Left hindlimb (tissue), 1 donor: ENCODE measurements around the gene CTDSP2.
"Not testable (repeated sequence)": the region's sequence is repeated elsewhere in the genome, so short reads cannot be mapped to it uniquely, and the experiment has no call there.

Experiments used
- DNase-seq: peaks from one replicate; pipeline ENCODE4 v3.0.0-alpha.2; 2018

Gene CTDSP2

GRCh38 chr12:57881035-57881434, 34.5 kb upstream of the CTDSP2 start:
- DNase-seq = not testable (repeated sequence)

GRCh38 chr12:57877876-57878275, 31.3 kb upstream of the CTDSP2 start:
- DNase-seq = no peak

GRCh38 chr12:57875753-57876547, 29.4 kb upstream of the CTDSP2 start:
- DNase-seq = no peak

GRCh38 chr12:57874166-57875108, 27.9 kb upstream of the CTDSP2 start:
- no peak for DNase-seq

GRCh38 chr12:57872362-57872761, 25.8 kb upstream of the CTDSP2 start:
- DNase-seq = no peak

- DNase-seq = no peak
Observed at GRCh38 chr12:57869927-57870318, 23.4 kb upstream of the CTDSP2 start.

GRCh38 chr12:57869298-57869926, 22.9 kb upstream of the CTDSP2 start:
- no peak for DNase-seq

GRCh38 chr12:57868851-57869268, 22.3 kb upstream of the CTDSP2 start:
- DNase-seq = no peak

GRCh38 chr12:57868221-57868620, 21.7 kb upstream of the CTDSP2 start:
- DNase-seq = no peak

- DNase-seq = no peak
Observed at GRCh38 chr12:57866308-57867019, 19.9 kb upstream of the CTDSP2 start.

GRCh38 chr12:57865084-57865751, 18.7 kb upstream of the CTDSP2 start:
- peak; percentile 86 for DNase-seq

GRCh38 chr12:57864442-57865083, 18.0 kb upstream of the CTDSP2 start:
- DNase-seq = peak; percentile 79

GRCh38 chr12:57863676-57864075, 17.1 kb upstream of the CTDSP2 start:
- no peak for DNase-seq

- no peak for DNase-seq
Observed at GRCh38 chr12:57861967-57862366, 15.4 kb upstream of the CTDSP2 start.

GRCh38 chr12:57860883-57861282, 14.4 kb upstream of the CTDSP2 start:
- not testable (repeated sequence) for DNase-seq

GRCh38 chr12:57859121-57859520, 12.6 kb upstream of the CTDSP2 start:
- no peak for DNase-seq

- DNase-seq = not testable (repeated sequence)
Observed at GRCh38 chr12:57858123-57858522, 11.6 kb upstream of the CTDSP2 start.

- DNase-seq = no peak
Observed at GRCh38 chr12:57854965-57855364, 8.4 kb upstream of the CTDSP2 start.

- no peak for DNase-seq
Observed at GRCh38 chr12:57853864-57854556, 7.5 kb upstream of the CTDSP2 start.

- DNase-seq = peak; percentile 77
Observed at GRCh38 chr12:57852620-57853500, 6.3 kb upstream of the CTDSP2 start.
